ENCODE results near the gene HSPG2. TPM values are rescaled to one million over a fixed set of nuclear protein-coding genes. Genes with fewer than 3 reads are reported as not detected.
"Not testable (repeated sequence)": the region's sequence is repeated elsewhere in the genome, so short reads cannot be mapped to it uniquely, and the experiment has no call there.

The HSPG2 gene
- polyA plus RNA-seq (ENCODE audit: insufficient read depth in 1 of 5, insufficient read length in 5 of 5, low replicate concordance in 1 of 5) = 100 to 1,000 TPM; 109 to 232 (median 147) TPM
- long read RNA-seq, donor 1, partial matches to known transcripts = 29 of 36 reads
- long read RNA-seq, donor 1, other reads (novel, unspliced or antisense) = 0 of 36 reads
- long read RNA-seq, donor 2, full-length matches to known transcripts = 2 of 2 reads
- long read RNA-seq, donor 2, partial matches to known transcripts = 0 of 2 reads
- long read RNA-seq, donor 2, other reads (novel, unspliced or antisense) = 0 of 2 reads
- long read RNA-seq, donor 3, partial matches to known transcripts = 7 of 13 reads
- long read RNA-seq, donor 3, other reads (novel, unspliced or antisense) = 0 of 13 reads
- long read RNA-seq, donor 4, partial matches to known transcripts = 19 of 23 reads
- long read RNA-seq, donor 4, other reads (novel, unspliced or antisense) = 0 of 23 reads
- long read RNA-seq, donor 5, partial matches to known transcripts = 27 of 30 reads
- long read RNA-seq, donor 5, other reads (novel, unspliced or antisense) = 0 of 30 reads
- long read RNA-seq, donor 6, transcript HSPG2-210 (2 exons, 839 nt) = major isoform, 6 of 37 reads
- long read RNA-seq, donor 6, partial matches to known transcripts = 29 of 37 reads
- long read RNA-seq, donor 6, other reads (novel, unspliced or antisense) = 0 of 37 reads
- long read RNA-seq, donor 7, partial matches to known transcripts = 27 of 29 reads
- long read RNA-seq, donor 7, other reads (novel, unspliced or antisense) = 0 of 29 reads
- long read RNA-seq, donor 8 = 0 reads

- no peak for DNase-seq
Measured at GRCh38 chr1:21937034-21937371, at the start of gene HSPG2. Gene HSPG2 (minus strand): TSS chr1:21937310. CDS start chr1:21937217, 93 bp downstream.

DNA sequence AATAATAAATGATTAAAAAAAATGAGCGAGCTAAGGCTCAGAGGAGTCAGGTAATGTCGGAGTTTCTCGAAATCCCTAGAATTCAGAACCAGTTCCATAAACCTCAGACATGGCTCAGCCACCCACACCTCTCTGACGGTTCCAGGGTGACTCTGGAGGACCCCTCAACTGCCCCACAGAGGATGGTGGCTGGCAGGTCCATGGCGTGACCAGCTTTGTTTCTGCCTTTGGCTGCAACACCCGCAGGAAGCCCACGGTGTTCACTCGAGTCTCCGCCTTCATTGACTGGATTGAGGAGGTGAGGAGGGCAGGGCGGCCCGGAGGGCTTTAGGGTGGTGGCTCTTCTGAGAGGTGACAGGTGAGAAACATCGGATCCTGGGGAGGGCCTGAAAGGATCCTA is 49.3 kb upstream of the HSPG2 start:
- DNase-seq = not testable (repeated sequence)

DNA sequence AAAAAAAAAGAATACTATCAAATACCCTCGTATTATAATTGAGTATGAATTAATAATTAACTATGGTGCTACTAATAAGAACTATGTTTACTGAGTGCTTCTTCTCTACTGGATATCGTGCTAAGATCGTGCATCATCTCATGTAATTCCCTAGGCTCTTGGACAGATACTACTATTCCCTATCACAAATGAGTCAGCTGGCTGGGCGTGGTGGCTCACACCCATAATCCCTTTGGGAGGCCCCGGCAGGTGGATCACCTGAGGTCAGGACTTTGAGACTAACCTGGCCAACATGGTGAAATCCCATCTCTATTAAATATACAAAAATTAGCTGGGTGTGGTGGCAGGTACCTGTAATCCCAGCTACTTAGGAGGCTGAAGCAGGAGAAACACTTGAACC is 48.8 kb upstream of the HSPG2 start:
- DNase-seq = not testable (repeated sequence)

GRCh38 chr1:21983539-21983938 is 46.4 kb upstream of the HSPG2 start:
- not testable (repeated sequence) for DNase-seq

DNA sequence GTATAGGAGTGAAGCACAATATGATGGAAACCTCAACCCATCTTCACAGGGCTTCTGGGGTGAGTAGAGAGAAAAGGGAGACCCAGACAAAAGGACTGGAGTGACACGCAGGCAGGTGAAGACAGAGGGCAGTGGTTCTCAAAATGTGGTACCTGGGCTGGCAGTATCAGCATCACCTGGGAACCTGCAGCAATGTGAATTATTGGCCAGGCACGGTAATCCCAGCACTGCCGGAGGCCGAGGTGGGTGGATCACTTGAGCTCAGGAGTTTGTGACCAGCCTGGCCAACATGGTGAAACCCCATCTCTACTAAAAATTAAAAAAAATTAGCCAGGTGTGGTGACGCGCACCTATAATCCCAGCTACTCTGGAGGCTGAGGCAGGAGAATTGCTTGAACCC is 45.0 kb upstream of the HSPG2 start:
- DNase-seq = not testable (repeated sequence)

- not testable (repeated sequence) for DNase-seq
Measured at GRCh38 chr1:21981253-21981652, 44.1 kb upstream of the HSPG2 start.

DNA sequence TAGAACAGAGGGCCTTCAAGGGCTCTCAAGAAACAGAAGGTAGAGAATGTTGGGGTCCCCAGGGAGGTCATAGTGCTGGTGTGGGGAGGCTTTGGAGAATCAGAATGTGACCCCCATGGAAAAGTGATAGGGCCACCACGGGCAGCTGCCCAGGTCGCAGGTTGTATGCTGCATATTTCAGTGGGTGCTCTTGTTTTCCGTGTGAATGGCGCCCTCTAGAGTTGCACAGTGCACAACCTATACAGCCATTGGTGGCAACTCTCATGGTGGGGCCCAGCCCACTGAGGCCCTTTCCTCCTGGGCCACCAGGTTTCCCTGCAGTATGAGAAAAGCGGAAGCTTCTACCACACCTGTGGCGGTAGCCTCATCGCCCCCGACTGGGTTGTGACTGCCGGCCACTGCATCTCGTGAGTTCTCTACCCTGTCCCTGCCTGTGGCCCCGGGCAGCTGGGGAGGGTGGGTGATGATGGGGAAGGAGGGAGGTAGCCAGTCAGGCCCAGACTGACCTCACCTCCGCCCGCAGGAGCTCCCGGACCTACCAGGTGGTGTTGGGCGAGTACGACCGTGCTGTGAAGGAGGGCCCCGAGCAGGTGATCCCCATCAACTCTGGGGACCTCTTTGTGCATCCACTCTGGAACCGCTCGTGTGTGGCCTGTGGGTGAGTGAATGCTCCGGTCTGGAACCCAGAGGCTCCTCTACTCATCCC is 43.6 kb upstream of the HSPG2 start:
- not testable (repeated sequence) for DNase-seq

DNA sequence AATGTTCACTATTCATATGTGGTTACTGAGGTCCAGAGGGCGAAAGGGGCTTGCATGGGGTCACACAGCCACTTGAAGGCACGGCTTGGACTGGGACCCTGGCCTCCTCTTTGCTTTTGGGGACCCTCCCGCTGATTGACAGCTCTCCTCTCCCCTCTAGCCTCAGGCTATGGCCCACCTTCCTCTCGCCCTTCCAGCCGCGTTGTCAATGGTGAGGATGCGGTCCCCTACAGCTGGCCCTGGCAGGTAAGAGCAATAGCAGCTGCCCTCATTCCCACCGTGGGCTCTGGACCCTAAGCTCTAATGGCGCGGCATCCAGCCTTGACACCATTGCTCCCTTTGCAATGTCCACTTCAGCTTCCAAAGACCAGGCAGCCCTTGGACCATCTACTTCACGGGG is 41.1 kb upstream of the HSPG2 start:
- DNase-seq = not testable (repeated sequence)

GRCh38 chr1:21976703-21977239 is 39.7 kb upstream of the HSPG2 start, which contains the start of gene CELA3B:
Gene CELA3B (plus strand): TSS chr1:21977022. CDS start chr1:21977040, 18 bp downstream.
- DNase-seq = not testable (repeated sequence)

DNA sequence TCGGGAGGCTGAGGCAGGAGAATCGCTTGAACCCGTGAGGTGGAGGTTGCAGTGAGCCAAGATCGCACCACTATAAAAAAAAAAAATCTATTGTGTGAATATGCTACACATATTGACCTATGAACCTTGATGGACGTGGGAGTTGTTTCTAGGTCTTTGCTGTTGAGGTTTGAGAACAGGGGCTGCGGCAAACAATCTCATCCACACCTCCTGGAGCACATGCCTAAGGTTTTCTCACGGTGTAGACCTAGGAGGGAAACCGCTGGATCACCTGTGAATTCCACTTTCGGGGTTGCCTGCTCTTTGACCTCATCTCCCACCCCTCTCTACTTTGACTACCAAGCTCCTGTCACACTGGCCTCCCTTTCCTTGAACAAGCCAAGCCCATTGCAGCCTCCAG is 38.2 kb upstream of the HSPG2 start:
- not testable (repeated sequence) for DNase-seq

DNA sequence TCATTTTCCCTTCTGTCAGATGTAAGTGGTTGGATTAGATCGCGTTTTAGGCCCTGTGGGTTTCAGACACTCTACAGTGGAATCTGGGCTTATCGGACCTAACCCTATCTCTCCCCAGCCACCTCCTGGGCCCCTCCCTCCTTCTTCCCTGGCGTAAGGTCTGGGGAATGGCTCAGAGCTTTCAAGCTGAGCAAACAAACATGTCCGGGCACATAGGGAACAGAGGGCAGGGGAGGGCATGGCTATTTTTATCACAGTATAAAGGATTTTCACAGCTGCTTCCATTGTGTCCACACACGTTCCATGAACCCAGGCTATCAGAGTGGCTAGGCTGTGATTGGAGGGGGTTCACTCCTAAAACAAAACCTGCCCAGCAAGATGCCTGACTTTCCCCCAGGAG is 37.6 kb upstream of the HSPG2 start:
- DNase-seq = not testable (repeated sequence)

DNA sequence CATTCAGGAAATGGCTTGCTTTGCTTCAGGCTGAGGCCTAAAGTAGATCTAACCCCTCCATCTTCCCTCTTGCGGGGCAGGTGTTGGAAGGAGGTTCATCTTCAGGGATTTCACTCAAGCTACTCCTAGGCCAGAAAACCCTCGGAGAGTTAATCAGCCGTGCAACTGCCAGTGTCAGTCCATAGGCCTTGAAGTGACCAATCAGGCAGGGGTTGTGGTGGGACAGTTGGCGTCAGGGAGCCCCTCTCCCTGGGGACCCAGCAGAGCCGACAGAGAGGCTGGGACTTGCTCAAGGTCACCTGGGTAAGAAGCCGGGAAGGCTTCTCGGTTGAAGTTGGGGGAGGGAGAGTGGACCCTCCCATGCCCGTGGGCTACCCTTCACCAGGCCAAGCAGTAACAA is 36.8 kb upstream of the HSPG2 start:
- DNase-seq = not testable (repeated sequence)

DNA sequence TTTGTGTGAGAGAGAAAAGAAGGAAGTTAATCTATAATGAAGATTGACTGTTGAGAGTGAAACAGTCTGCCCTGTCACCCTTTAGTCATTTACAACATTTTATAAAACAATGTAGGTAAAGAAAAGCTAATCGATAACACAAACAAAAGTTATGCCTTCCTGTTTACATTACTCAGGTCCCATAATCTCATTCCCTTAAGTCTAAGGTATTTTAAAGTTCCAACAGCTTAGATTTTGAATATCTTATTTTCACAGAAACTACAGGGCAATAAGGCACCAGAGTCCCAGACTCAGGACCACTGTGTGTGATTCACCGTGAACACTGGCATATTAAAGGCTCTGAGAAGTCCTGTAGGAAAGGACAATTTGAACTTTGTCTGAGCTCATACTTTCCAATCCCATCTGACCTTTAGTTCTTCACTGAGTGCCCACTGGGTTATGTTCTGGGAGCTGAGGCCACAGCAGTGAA is 35.9 kb upstream of the HSPG2 start:
- DNase-seq = not testable (repeated sequence)

DNA sequence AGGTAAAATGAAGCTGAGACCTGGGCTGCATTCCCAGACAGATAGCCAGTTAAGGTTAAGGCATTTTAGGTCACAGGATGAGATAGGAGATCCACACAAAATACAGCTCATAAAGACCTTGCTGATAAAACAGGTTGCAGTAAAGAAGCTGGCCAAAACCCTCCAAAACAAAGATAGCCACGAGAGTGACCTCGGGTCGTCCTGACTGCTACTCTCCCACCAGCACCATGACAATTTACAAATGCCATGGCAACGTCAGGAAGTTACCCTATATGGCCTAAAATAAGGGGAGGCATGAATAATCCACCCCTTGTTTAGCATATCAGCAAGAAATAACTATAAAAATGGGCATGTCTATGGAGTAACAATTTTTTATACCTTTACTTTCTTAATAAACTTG is 33.4 kb upstream of the HSPG2 start:
- not testable (repeated sequence) for DNase-seq

- not testable (repeated sequence) for DNase-seq
Measured at GRCh38 chr1:21969066-21969465, 32.0 kb upstream of the HSPG2 start.

DNA sequence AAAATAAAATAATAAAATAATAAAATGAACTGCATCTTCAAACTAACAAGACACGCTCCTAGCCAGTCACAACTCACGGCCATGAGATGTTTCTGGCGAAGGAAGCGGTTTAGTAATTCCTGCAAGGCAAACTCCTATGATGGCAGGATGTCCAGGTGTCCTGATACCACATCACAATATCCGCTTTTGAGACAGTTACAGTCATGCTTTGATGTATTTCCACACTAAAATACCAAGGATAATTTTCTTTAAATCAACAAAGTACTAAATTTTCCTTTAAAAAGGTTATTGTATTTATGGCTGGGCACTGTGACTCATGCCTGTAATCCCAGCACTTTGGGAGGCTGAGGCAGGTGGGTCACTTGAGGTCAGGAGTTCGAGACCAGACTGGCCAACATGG is 30.1 kb upstream of the HSPG2 start:
- DNase-seq = not testable (repeated sequence)

GRCh38 chr1:21966247-21967000 is 29.3 kb upstream of the HSPG2 start:
- DNase-seq = no peak

DNA sequence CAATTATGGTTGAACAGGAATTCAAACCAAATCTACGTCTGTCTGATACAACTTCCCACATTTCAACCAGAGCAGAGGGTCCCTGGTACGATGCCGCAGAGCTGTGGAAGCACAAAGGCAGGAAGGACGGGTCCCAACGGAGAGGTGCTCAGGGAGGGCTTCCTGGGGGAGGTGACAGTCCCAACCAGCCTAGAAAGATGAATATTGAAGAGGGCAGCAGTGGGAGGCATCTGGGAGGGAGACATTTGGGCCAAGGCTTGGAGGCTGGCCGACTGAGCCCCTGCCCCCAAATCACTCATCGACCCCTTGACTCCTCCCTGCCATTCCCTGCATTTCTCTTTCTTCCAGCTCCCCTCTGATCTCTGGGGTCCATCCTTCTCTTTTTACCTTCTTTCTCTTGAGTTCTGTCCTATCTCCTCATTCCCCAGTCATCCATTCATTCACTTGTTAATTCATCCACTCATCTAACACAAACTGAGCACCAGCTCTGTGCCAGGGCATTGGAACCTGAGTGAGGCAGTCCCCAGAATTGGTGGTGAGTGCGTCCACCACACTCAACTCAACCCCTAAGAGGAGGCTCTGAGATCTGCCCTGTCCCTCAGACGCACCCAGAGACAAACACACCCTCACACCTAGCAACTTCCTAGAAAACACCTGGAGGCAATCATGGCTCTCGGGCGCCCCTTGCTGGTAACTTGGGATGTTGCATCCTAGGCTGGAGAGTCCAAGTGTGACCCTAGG is 26.5 kb upstream of the HSPG2 start:
- peak in 1 of 2 donors; percentile 69 for DNase-seq

DNA sequence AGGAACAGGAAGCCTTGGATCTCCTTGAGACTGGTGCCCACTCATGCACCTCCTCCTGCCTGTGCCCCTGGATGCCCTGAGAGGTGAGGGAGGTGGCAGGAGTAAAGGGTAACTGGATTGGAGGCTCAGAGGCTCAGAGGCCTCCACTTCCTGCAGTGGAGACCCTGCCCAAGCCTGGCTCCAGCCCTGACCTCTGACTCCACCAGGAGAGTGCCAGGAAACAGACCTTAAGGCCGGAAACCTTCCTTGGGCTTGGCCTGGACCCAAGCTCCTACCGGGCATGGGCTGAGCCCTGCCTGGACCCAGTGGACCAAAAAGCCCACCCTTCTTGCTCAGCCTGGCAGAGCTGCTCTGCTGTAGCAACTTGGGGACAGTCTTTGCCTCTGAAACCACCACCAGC is 24.7 kb upstream of the HSPG2 start:
- DNase-seq = no peak

GRCh38 chr1:21961337-21961736 is 24.2 kb upstream of the HSPG2 start:
- no peak for DNase-seq
